Ovary (tissue), 9 donors: ENCODE data around the gene SLC13A4. TPM values are rescaled to one million over a fixed set of nuclear protein-coding genes. Genes with fewer than 3 reads are reported as not detected.
A peak's percentile ranks its signal among the peaks of the same experiment; 100 is the strongest.

Experiments used
- DNase-seq, 5 donors: peaks; one replicate each; pipeline ENCODE4 v3.0.0-alpha.2; 2019 to 2020
- H3K27ac ChIP-seq, 2 donors: fragments of 200-600 bp; one replicate each; pipeline versions ENCODE4 v1.5.1 to v1.8.0; 2019 to 2022
- H3K27me3 ChIP-seq: fragments of 200-600 bp; one replicate; pipeline ENCODE4 v1.8.0; 2022
- H3K36me3 ChIP-seq: fragments of 200-600 bp; sonication (generic); one replicate; pipeline ENCODE4 v1.5.1; 2019
- H3K4me1 ChIP-seq: one replicate; pipeline ENCODE4 v1.8.1; 2013; ENCODE audit warnings: mild to moderate bottlenecking, moderate library complexity; ENCODE audit not compliant: insufficient read depth
- H3K4me3 ChIP-seq: fragments of 200-600 bp; sonication (generic); one replicate; pipeline ENCODE4 v1.5.1; 2017
- H3K9me3 ChIP-seq, 2 donors: fragments of 200-600 bp in 1 of 2; sonication (generic) in 1 of 2; one replicate each; pipeline versions ENCODE4 v1.5.1 to v1.8.1; 2013 to 2019; ENCODE audit warnings: mild to moderate bottlenecking in 1 of 2, moderate library complexity in 1 of 2
- EP300 ChIP-seq: sonication (generic); formaldehyde crosslinking; IDR thresholded peaks from one replicate; pipeline ENCODE4 v1.6.1; 2017; ENCODE audit warnings: antibody characterized with exemption
- POLR2A ChIP-seq: fragments of 450-650 bp; IDR thresholded peaks from one replicate; pipeline ENCODE4 v1.6.1; 2017; ENCODE audit warnings: antibody characterized with exemption, mild to moderate bottlenecking, moderate library complexity
- WGBS, 3 donors: extraction: QIAGEN DNeasy Blood & Tissue Kit in 1 of 3; methylation state at CpG; one replicate each; pipeline versions ENCODE4 v1.1.5 to v1.1.7; 2013 to 2017; 5-methylcytosine and 5-hydroxymethylcytosine counted together
- intact Hi-C, 4 donors: fragments of 100-400 bp; cut with DNase I; formaldehyde crosslinking; loops; one replicate each; pipeline versions ENCODE4 v1.11.0 to v1.15.1; 2022 to 2023
- polyA plus RNA-seq, 2 donors: library from polyadenylated mRNA; stranded (reverse); fragments of 200-250 nt in 1 of 2; fragments of 350-450 nt in 1 of 2; fragmentation: Illumina TruSeq in 1 of 2; extraction: RNeasy Lipid Tissue Mini Kit (QIAGEN cat#74804) in 1 of 2; gene quantifications; one replicate each; pipeline ENCODE4 v1.2.3, GENCODE V29; 2013 to 2014
- total RNA-seq, 7 donors: library from RNA; depleted of rRNA in 2 of 7; stranded (reverse); fragments of >200 nt in 2 of 7; fragmentation: NEBNext Ultra II Directional in 3 of 7; extraction: Animal tissue kit (Norgen Biotek cat#: 25700) in 3 of 7; gene quantifications; one replicate each; pipeline versions ENCODE4 v1.1.0 to v1.2.4, GENCODE V29; 2016 to 2023
- TF ChIP-seq, protein P1 (sequence below), 3 donors: fragments of 450-650 bp in 2 of 3; fragments of 200-600 bp in 1 of 3; IDR thresholded peaks; one replicate each; pipeline versions ENCODE4 v1.5.1 to v1.8.0; 2016 to 2022; ENCODE audit warnings: antibody characterized with exemption in 3 of 3, mild to moderate bottlenecking in 1 of 3
- donor health status: DM: no; HTN: no; CAD: no; lungs with moderate emphysema.
- donor health status: DM: no; HTN: no; CAD: no.
- donor health status: Bipolar disorder and iron deficiency.
- donor health status: DM: yes; HTN: yes; CAD: no.
- donor health status: DM: no; HTN: no; CAD: no.
- donor health status: DM: yes; HTN: yes; CAD: no.

The SLC13A4 gene
- total and polyA plus RNA-seq, 9 donors = 0.07 to 0.57 (median 0.18) TPM; not detected in 6

GRCh38 chr7:135763261-135763660 lies 35.3 kb upstream of the SLC13A4 start:
- Histone ChIP-seq H3K9me3 (no peaks in the 10 kb centered on the region), H3K4me3 (no peak overlapping the region), H3K27ac (no peak overlapping the region), H3K27me3 (no peaks in the 10 kb centered on the region), H3K4me1 (no peaks in the 10 kb centered on the region), H3K36me3 (no peaks in the 10 kb centered on the region)
- intact Hi-C loops = loop anchor here in 1 of 4 donors (10.0 kb wide), 1 partner anchor 1052 kb away; no protein-coding TSS in a partner anchor
- whole genome bisulfite sequencing, 3 donors = 87 to 90% (median 88%) methylated on average over 2 of the region's 2 CpGs
- no peak for DNase-seq
- TF ChIP-seq EP300 (no peak), POLR2A (no peak)
- TF ChIP-seq, protein P1, sequence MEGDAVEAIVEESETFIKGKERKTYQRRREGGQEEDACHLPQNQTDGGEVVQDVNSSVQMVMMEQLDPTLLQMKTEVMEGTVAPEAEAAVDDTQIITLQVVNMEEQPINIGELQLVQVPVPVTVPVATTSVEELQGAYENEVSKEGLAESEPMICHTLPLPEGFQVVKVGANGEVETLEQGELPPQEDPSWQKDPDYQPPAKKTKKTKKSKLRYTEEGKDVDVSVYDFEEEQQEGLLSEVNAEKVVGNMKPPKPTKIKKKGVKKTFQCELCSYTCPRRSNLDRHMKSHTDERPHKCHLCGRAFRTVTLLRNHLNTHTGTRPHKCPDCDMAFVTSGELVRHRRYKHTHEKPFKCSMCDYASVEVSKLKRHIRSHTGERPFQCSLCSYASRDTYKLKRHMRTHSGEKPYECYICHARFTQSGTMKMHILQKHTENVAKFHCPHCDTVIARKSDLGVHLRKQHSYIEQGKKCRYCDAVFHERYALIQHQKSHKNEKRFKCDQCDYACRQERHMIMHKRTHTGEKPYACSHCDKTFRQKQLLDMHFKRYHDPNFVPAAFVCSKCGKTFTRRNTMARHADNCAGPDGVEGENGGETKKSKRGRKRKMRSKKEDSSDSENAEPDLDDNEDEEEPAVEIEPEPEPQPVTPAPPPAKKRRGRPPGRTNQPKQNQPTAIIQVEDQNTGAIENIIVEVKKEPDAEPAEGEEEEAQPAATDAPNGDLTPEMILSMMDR (IDR thresholded peaks at IDR 0.05) = no peak

GRCh38 chr7:135761751-135762488 lies 33.9 kb upstream of the SLC13A4 start:
- Histone ChIP-seq H3K9me3 (no peaks in the 10 kb centered on the region), H3K4me3 (no peak overlapping the region), H3K4me1 (no peaks in the 10 kb centered on the region), H3K27ac (no peak overlapping the region), H3K36me3 (no peaks in the 10 kb centered on the region), H3K27me3 (no peaks in the 10 kb centered on the region)
- DNase-seq = no peak
- intact Hi-C loops = loop anchor here in 1 of 4 donors (10.0 kb wide), 1 partner anchor 1053 kb away; no protein-coding TSS in a partner anchor
- TF ChIP-seq EP300 (no peak), POLR2A (no peak)
- TF ChIP-seq, protein P1 (IDR thresholded peaks at IDR 0.05) = no peak
- WGBS, 3 donors = 76 to 77% (median 76%) methylated on average over 10 of the region's 10 CpGs

GRCh38 chr7:135759532-135759931 lies 31.5 kb upstream of the SLC13A4 start:
- 83 to 87% (median 86%) methylated on average over 4 of the region's 4 CpGs for WGBS, 3 donors
- Histone ChIP-seq H3K4me3 (no peak overlapping the region), H3K27me3 (no peaks in the 10 kb centered on the region), H3K9me3 (no peaks in the 10 kb centered on the region), H3K36me3 (no peaks in the 10 kb centered on the region), H3K27ac (no peak overlapping the region), H3K4me1 (no peaks in the 10 kb centered on the region)
- intact Hi-C loops = no loop called here
- TF ChIP-seq EP300 = no peak
- TF ChIP-seq, protein P1 (IDR thresholded peaks at IDR 0.05) = no peak
- TF ChIP-seq POLR2A = no peak
- no peak for DNase-seq

GRCh38 chr7:135758531-135758932 lies 30.5 kb upstream of the SLC13A4 start:
- peak overlapping the region; percentile 12 for H3K4me3 ChIP-seq
- no peak for TF ChIP-seq POLR2A
- no peaks in the 10 kb centered on the region for H3K27me3 ChIP-seq
- peak in 3 of 5 donors; percentile 36 to 56 (median 38) for DNase-seq
- H3K4me1 ChIP-seq = no peaks in the 10 kb centered on the region
- peak overlapping the region in 1 of 2 donors; percentile 34 for H3K27ac ChIP-seq
- H3K36me3 ChIP-seq = no peaks in the 10 kb centered on the region
- 6 to 8% (median 7%) methylated on average over 5 of the region's 5 CpGs for WGBS, 3 donors
- intact Hi-C loops = no loop called here
- H3K9me3 ChIP-seq = no peaks in the 10 kb centered on the region
